GM12878 (cell line): ENCODE results near the gene APOC4. TPM values are rescaled to one million over a fixed set of nuclear protein-coding genes. Genes with fewer than 3 reads are reported as not detected.

Source experiments
- ATAC-seq: fragments of 200-7000 bp; cut with Tn5 transposase; 3 replicates; pipeline ENCODE4 v1.9.1; 2020; ENCODE audit warnings: mild to moderate bottlenecking, moderate library complexity
- BruUV-seq: library from RNA; stranded (reverse); fragments of 400-500 nt; replicated peaks from 2 replicates; lab custom pipeline; 2021; lab: Mats Ljungman, UMichigan
- CTCF ChIA-PET: fragments of 300-600 bp; sonication (Branson Sonifier 250); formaldehyde crosslinking; extraction: SDS; loops from one replicate; lab custom pipeline; 2021; ENCODE audit warnings: inconsistent platforms; lab: Yijun Ruan, JAX
- POLR2A ChIA-PET: fragments of 350-600 bp; formaldehyde crosslinking; extraction: SDS; loops from one replicate; lab custom pipeline; 2021; ENCODE audit warnings: inconsistent platforms; lab: Charles Lee
- RAD21 ChIA-PET: fragments of 300-600 bp; sonication (Branson Sonifier 250); formaldehyde crosslinking; loops from one replicate; lab custom pipeline; 2023; ENCODE audit warnings: antibody characterized with exemption; ENCODE audit not compliant: unreplicated experiment; lab: Charles Lee
- SMC1A ChIA-PET: fragments of 300-600 bp; sonication (Branson Sonifier 250); formaldehyde crosslinking; loops from one replicate; lab custom pipeline; 2023; ENCODE audit not compliant: unreplicated experiment, uncharacterized antibody; lab: Charles Lee
- DNase-seq: peaks from one replicate; pipeline ENCODE4 v3.0.0-alpha.2; 2011; ENCODE audit warnings: low read depth, low spot score
- FAIRE-seq: peaks from 3 replicates; lab custom pipeline; 2011; peaks lifted over from hg19 to GRCh38; lab: Jason Lieb, UNC
- H2AFZ ChIP-seq: 2 replicates; pipeline ENCODE4 v1.6.0; 2011; ENCODE audit warnings: low read depth, low read length, control low read depth; ENCODE audit not compliant: control insufficient read depth
- H3K27ac ChIP-seq: 2 replicates; pipeline ENCODE4 v1.5.1; 2011; ENCODE audit warnings: control low read depth; ENCODE audit not compliant: control insufficient read depth, insufficient read depth
- H3K27me3 ChIP-seq, 2 experiments: replicated peaks in 1 of 2; 2 replicates each; pipeline versions ENCODE4 v1.6.0 to v1.6.1; 2011; ENCODE audit warnings: low read length in 1 of 2; ENCODE audit not compliant: control insufficient read depth in 2 of 2, insufficient read depth in 2 of 2
- H3K36me3 ChIP-seq, 2 experiments: 2 replicates each; pipeline ENCODE4 v1.5.1; 2011; ENCODE audit warnings: low read length in 1 of 2; ENCODE audit not compliant: control insufficient read depth in 2 of 2, insufficient read depth in 2 of 2
- H3K4me1 ChIP-seq: 2 replicates; pipeline ENCODE4 v1.6.1; 2011; ENCODE audit warnings: mild to moderate bottlenecking, low read length, moderate library complexity, mixed read lengths; ENCODE audit not compliant: control insufficient read depth, insufficient read depth
- H3K4me2 ChIP-seq: 2 replicates; pipeline ENCODE4 v1.6.0; 2011; ENCODE audit warnings: control low read depth; ENCODE audit not compliant: control insufficient read depth, insufficient read depth
- H3K4me3 ChIP-seq: fragments of 200-600 bp; sonication (generic); 2 replicates; pipeline ENCODE4 v1.5.1; 2016
- H3K79me2 ChIP-seq: 2 replicates; pipeline ENCODE4 v1.6.0; 2011; ENCODE audit warnings: low read length; ENCODE audit not compliant: control insufficient read depth, insufficient read depth
- H3K9ac ChIP-seq: 2 replicates; pipeline ENCODE4 v1.8.0; 2011; ENCODE audit warnings: low read length, control low read depth, mixed read lengths; ENCODE audit not compliant: control insufficient read depth, insufficient read depth
- H3K9me3 ChIP-seq: replicated peaks from 3 replicates; pipeline ENCODE4 v1.5.1; 2011; ENCODE audit warnings: mild to moderate bottlenecking, low read length; ENCODE audit not compliant: control insufficient read depth, insufficient read depth
- H4K20me1 ChIP-seq: 2 replicates; pipeline ENCODE4 v1.6.0; 2011; ENCODE audit not compliant: control insufficient read depth, insufficient read depth
- BRCA1 ChIP-seq: IDR thresholded peaks from 2 replicates; pipeline ENCODE4 v1.6.1; 2011; ENCODE audit warnings: low read depth, low read length, improper control_type of control experiment
- DPF2 ChIP-seq: fragments of 450-650 bp; IDR thresholded peaks from 2 replicates; pipeline ENCODE4 v1.6.1; 2017; ENCODE audit warnings: mild to moderate bottlenecking
- EGR1 ChIP-seq, 2 experiments: IDR thresholded peaks; 1 replicate in 1 of 2; 2 replicates in 1 of 2; pipeline ENCODE4 v1.6.1; 2011 to 2012; ENCODE audit warnings: low read depth in 2 of 2, low read length in 2 of 2, borderline replicate concordance in 1 of 2, mild to moderate bottlenecking in 1 of 2, moderate library complexity in 1 of 2
- FOXM1 ChIP-seq: IDR thresholded peaks from 2 replicates; pipeline ENCODE4 v1.6.1; 2012; ENCODE audit warnings: low read depth, mild to moderate bottlenecking, inconsistent platforms, low read length, moderate library complexity
- HDGF ChIP-seq: fragments of 450-650 bp; IDR thresholded peaks from 2 replicates; pipeline ENCODE4 v1.6.1; 2016; ENCODE audit warnings: antibody characterized with exemption
- JUNB ChIP-seq: IDR thresholded peaks from 2 replicates; pipeline ENCODE4 v1.6.1; 2016; ENCODE audit warnings: antibody characterized with exemption, mild to moderate bottlenecking
- KAT2A ChIP-seq: conservative IDR thresholded peaks from 2 replicates; pipeline ENCODE4 v1.6.1; 2011; ENCODE audit warnings: low read depth, low read length; ENCODE audit not compliant: control insufficient read depth
- NFYA ChIP-seq: IDR thresholded peaks from 2 replicates; pipeline ENCODE4 v1.6.1; 2011; ENCODE audit warnings: low read depth, mild to moderate bottlenecking, low read length, improper control_type of control experiment, borderline replicate concordance
- NR2F1 ChIP-seq: fragments of 450-650 bp; conservative IDR thresholded peaks from 2 replicates; pipeline ENCODE4 v1.6.1; 2017; ENCODE audit warnings: mild to moderate bottlenecking
- SP1 ChIP-seq: IDR thresholded peaks from one replicate; pipeline ENCODE4 v1.6.1; 2011; ENCODE audit warnings: low read depth, low read length
- TARDBP ChIP-seq: IDR thresholded peaks from 2 replicates; pipeline ENCODE4 v1.6.1; 2016; ENCODE audit warnings: borderline replicate concordance
- ZBED1 ChIP-seq: IDR thresholded peaks from 2 replicates; pipeline ENCODE4 v1.6.1; 2016; ENCODE audit warnings: borderline replicate concordance
- WGBS: methylation state at CpG from one replicate; pipeline ENCODE4 v1.1.6; 2016; ENCODE audit warnings: low lambda C conversion rate; ENCODE audit not compliant: insufficient replicate concordance, insufficient coverage; ENCODE audit errors: missing lambda C conversion rate; 5-methylcytosine and 5-hydroxymethylcytosine counted together
- in situ Hi-C: fragments of 300-500 bp; cut with MboI; formaldehyde crosslinking; loops from 9 replicates; pipeline ENCODE4 v1.14.3; 2018; ENCODE audit warnings: mixed read lengths
- intact Hi-C: fragments of 100-400 bp; cut with micrococcal nuclease; formaldehyde crosslinking; loops from one replicate; pipeline ENCODE4 v1.14.2; 2022; ENCODE audit not compliant: unreplicated experiment
- polyA plus RNA-seq, 11 experiments: library from polyadenylated mRNA; depleted of rRNA in 4 of 11; unstranded in 6 of 11; stranded (reverse) in 5 of 11; fragments of >200 nt; fragmentation: Nextera tagmentation in 4 of 11; fragmentation: Illumina TruSeq in 1 of 11; extraction: Ambion mirVana in 4 of 11; extraction: Trizol in 1 of 11; gene quantifications; 1 replicate in 1 of 11; 2 replicates in 10 of 11; pipeline versions ENCODE4 v1.2.1 to v1.2.3, GENCODE V29; 2011 to 2016; ENCODE audit warnings: inconsistent platforms in 2 of 11, missing spikeins in 2 of 11, low read depth in 1 of 11
- total RNA-seq, 4 experiments: library from RNA; depleted of rRNA in 3 of 4; stranded (reverse); fragments of >200 nt in 3 of 4; fragmentation: Illumina TruSeq in 1 of 4; extraction: Trizol in 1 of 4; gene quantifications; 2 replicates each; pipeline versions ENCODE4 v1.2.1 to v1.2.3, GENCODE V29; 2013 to 2021
- TF ChIP-seq, protein P1 (sequence below): IDR thresholded peaks from 2 replicates; pipeline ENCODE4 v1.6.1; 2011; ENCODE audit warnings: borderline replicate concordance, low read depth, mild to moderate bottlenecking, moderate library complexity, low read length; ENCODE audit not compliant: insufficient read depth, poor library complexity, severe bottlenecking
- TF ChIP-seq, protein P2 (sequence below): fragments of 450-650 bp; IDR thresholded peaks from 2 replicates; pipeline ENCODE4 v1.6.1; 2017; ENCODE audit warnings: low read depth, mild to moderate bottlenecking, moderate library complexity

APOC4 gene
- total and polyA plus RNA-seq, 10 of the 15 experiments (the other 5 are each of a cell fraction or from before 2014, with no cell fraction given), result not detected

DNA sequence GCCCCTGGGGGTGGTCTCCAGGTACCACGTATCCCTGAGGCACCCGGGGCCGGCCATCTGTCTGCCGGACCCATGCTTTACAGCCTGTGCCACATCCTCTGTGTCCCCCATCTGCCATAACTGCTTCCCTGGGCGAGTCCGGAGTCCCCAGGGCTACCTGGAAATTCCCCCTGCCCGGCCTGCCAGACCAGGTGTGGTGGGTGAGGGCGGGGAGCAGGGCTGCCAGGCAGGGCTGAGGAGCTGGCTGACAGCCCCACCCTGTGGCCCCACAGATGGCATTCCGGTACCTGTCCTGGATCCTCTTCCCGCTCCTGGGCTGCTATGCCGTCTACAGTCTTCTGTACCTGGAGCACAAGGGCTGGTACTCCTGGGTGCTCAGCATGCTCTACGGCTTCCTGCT lies 48.9 kb downstream of the APOC4 start (continued):
- TF ChIP-seq FOXM1 (no peak), DPF2 (0 out of 2 replicates have a peak, but pooled peaks have one; percentile 22), ZBED1 (no peak), BRCA1 (no peak), TARDBP (no peak), NFYA (no peak), EGR1 (IDR thresholded peaks at IDR 0.05; ENCODE audit: borderline replicate concordance in 1 of 2, low read depth in 2 of 2, low read length in 2 of 2) (no peak)
- TF ChIP-seq, protein P1, sequence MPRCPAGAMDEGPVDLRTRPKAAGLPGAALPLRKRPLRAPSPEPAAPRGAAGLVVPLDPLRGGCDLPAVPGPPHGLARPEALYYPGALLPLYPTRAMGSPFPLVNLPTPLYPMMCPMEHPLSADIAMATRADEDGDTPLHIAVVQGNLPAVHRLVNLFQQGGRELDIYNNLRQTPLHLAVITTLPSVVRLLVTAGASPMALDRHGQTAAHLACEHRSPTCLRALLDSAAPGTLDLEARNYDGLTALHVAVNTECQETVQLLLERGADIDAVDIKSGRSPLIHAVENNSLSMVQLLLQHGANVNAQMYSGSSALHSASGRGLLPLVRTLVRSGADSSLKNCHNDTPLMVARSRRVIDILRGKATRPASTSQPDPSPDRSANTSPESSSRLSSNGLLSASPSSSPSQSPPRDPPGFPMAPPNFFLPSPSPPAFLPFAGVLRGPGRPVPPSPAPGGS, result no peak

DNA sequence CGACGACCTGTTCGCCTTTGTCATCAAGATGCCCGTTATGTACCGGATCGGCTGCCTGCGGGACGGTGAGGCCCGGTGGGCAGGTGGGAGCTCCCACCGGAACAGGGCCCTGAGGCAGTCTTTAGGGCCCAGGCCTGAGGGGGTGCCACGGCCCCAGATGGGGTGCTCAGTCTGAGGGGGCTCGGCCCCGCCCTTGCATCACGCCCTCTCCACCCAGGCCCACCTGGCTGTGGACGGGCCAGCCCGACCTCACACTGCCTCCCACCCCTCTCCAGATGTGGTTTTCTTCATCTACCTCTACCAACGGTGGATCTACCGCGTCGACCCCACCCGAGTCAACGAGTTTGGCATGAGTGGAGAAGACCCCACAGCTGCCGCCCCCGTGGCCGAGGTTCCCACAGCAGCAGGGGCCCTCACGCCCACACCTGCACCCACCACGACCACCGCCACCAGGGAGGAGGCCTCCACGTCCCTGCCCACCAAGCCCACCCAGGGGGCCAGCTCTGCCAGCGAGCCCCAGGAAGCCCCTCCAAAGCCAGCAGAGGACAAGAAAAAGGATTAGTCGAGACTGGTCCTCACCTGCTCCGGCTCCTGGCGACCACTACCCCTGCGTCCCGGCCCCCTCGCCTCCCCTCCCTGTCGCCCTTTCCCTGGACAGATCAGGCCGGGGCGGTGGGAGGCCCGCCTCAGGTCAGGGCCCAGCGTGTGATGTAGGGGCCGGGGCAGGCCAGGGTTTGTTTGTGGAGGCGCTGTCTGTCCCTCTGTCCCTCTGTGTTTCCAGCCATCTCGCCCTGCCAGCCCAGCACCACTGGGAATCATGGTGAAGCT lies 50.5 kb downstream of the APOC4 start:
- Histone ChIP-seq H3K9me3 (no peaks in the 10 kb centered on the region), H4K20me1 (no peaks in the 10 kb centered on the region), H3K4me2 (no peak overlapping the region), H3K9ac (no peak overlapping the region), H3K79me2 (no peaks in the 10 kb centered on the region), H3K4me1 (peaks cover 12% of the 10 kb centered on the region), H3K4me3 (no peak overlapping the region), H3K36me3 (peaks cover 0 to 24% of the 10 kb centered on the region in 2 experiments; a peak in 3 of 4 replicates), H2AFZ (no peak overlapping the region), H3K27me3 (no peaks in the 10 kb centered on the region), H3K27ac (no peak overlapping the region)
- no peak for FAIRE-seq
- WGBS, result 96% methylated on average over 39 of the region's 44 CpGs
- ChIA-PET SMC1A (no interaction called here), CTCF (interaction anchor here (1.5 kb wide), 1 partner anchor 67 kb away, joined by 5 read pairs; no protein-coding TSS in a partner anchor), RAD21 (interaction anchor here (1.5 kb wide), 1 partner anchor 67 kb away, joined by 5 read pairs; no protein-coding TSS in a partner anchor)
- ATAC-seq, result no peak
- in situ Hi-C loops, result no loop called here
- no TSS peak for BruUV-seq
- TF ChIP-seq NR2F1, result no peak
- no peak for TF ChIP-seq JUNB
- TF ChIP-seq HDGF, result no peak
- TF ChIP-seq, protein P2, sequence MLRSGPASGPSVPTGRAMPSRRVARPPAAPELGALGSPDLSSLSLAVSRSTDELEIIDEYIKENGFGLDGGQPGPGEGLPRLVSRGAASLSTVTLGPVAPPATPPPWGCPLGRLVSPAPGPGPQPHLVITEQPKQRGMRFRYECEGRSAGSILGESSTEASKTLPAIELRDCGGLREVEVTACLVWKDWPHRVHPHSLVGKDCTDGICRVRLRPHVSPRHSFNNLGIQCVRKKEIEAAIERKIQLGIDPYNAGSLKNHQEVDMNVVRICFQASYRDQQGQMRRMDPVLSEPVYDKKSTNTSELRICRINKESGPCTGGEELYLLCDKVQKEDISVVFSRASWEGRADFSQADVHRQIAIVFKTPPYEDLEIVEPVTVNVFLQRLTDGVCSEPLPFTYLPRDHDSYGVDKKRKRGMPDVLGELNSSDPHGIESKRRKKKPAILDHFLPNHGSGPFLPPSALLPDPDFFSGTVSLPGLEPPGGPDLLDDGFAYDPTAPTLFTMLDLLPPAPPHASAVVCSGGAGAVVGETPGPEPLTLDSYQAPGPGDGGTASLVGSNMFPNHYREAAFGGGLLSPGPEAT, result no peak
- no peak for TF ChIP-seq SP1
- no peak for TF ChIP-seq KAT2A
- TF ChIP-seq, all 136 proteins: peak for 0
- intact Hi-C loops, result no loop called here
- DNase-seq, result no peak
- POLR2A ChIA-PET, result no interaction called here
